GM21576 (cell line): Measurements from ENCODE around the gene ARFGEF3.
"Not testable (repeated sequence)": the region's sequence is repeated elsewhere in the genome, so short reads cannot be mapped to it uniquely, and the experiment has no call there.

Experiments
- ATAC-seq: cut with Tn5 transposase; IDR thresholded peaks from one replicate; pipeline ENCODE4 v1.9.1; 2021; ENCODE audit warnings: mild to moderate bottlenecking, moderate library complexity; ENCODE audit not compliant: unreplicated experiment

Gene ARFGEF3

DNA sequence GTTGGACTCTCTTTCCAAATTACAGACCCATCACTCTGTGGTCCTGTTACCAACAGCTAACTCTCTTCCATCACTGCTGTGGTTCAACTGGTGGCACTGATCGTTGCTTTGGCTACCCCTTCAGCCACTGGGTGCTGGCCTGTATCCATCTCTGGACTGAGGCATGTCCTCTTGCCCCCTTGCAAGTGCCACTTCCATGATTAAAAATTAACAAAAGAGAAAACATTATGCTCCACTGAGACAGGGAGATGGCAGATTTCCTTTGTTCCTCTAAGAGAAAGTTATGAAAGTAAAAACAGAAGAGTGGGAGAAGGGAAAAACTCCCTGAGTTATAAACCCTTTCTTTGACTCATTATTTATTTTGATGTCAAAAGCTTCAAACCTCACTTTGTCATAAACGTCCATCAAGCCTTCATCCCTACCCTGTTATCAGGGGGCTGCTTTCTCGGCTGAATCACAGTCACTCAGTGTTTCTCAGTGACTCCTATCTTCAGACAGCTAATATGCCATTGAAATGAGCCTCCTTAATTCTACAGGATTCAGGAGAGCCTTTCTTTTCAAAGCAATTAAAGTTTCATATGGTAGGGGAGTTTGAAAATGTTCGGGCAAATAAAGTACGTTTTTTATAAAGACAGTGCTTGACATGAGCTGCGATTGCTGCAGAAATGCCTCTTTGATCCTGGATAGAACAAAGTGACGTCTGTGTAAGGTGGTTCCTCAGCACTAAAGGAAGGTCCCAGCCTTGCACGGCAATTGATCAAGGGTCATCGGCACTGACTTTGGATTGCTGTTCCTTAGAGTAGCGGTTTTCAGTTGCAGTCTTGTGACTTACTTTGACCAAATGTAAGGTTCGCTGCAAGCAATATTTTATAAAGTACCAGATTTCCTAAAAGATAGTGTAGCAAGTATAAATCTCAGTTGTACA is 106.5 kb downstream of the ARFGEF3 start:
- no peak for ATAC-seq

DNA sequence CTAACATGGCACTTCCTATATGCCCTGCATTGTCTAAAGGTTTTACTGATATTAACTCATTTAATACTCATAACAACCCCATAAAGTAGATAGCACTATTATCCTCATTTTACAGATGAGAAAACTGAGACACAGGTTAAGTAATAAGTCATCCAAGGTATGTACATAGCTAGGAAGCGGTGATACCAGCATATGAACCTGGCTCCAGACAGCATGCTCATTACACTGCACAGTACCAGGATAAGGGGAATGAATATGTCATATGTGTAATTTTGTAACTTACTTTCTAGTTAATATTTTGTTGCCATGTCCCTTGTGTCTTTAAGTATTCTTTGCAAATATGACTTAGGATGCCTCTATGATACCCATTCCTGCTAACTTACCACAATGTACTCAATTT is 109.7 kb downstream of the ARFGEF3 start:
- ATAC-seq: no peak

DNA sequence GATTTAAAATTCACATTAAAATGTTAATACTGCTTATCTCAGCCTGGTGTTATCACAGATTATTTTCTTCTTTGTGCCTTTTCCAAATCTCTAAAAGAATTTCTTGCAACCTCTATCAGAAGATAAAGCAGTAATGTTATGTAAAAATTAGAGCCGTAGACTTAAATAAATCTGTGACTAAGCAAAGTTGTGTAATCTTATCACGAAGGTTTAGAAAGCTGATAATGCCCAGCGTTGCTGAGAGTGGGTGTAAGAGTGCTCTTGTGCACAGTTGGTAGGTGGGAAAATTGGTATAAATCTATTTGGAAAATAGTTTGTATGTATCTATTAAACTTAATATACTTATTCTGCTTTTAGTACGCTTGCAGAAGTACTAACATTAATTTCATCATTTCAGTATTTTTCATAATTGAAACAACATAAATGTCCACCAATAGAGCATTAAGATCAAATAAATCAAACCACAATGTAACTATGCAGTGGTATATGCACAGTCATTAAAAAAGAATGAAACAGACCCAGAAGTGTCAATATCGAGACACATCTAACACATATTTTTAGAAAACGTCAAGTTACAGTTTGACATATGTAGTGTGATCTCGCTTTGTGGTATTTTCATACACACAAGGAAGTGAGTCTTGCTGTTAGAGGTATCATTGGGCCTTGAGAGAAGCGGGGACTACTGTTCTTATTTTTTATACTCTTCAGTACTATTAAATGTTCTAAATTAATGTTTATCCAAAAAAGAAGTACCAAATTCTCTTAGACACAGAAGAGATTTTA is 111.0 kb downstream of the ARFGEF3 start:
- no peak for ATAC-seq

DNA sequence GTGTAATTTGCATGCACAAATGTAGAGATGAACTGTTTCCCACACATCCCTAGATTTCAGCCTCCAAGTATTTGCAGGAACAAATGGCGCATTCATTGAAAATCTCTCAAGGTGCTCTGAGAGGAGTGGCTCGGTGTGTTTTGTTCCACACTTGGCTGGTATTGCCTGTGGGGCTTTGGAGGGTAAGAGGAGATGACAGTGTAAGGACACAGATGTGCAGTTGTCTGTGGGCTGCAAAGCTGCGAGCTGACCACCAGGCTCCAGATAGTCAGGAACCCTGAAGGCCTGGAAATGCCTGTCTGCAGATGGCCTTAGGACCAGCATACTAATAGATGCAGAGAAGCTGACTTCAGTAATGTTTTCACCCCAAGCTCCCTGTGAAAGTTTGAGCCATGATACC is 114.2 kb downstream of the ARFGEF3 start:
- ATAC-seq: no peak

DNA sequence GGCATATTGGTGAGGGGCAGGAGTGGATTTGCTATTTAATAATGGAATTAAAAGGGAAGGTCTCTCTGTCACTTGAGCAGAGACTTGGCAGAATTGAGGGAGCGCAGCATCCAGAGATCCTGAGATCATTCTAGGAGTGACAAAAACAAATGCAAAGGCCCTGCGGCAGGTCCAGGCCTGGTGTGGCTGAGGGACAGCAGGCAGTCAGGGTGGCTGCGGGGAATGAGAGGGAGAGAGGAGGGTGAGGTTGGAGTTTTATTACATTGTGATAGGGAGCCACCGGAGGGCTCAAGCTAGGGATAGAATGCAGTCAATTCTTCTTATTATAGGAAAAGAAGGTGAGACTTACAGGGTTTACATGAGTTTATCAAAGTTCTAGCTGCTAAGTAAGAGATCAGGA is 116.1 kb downstream of the ARFGEF3 start:
- ATAC-seq: no peak

DNA sequence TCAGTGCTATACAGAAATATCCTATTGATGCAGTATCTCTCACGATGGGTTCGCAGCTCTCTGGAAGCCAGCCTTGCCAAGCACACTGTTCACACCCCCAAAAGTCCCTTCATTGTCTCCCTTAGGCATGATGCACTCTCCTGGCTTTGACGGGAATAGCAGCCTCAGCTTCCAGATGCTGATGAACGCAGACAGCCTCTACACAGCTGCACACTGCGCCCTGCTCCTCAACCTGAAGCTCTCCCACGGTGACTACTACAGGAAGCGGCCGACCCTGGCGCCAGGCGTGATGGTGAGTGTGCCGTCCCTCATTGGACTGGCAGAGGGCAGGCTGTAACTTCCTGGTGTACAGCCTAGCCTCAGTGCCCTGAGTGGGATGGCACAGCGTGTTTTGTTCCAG is 116.6 kb downstream of the ARFGEF3 start:
- no peak for ATAC-seq

DNA sequence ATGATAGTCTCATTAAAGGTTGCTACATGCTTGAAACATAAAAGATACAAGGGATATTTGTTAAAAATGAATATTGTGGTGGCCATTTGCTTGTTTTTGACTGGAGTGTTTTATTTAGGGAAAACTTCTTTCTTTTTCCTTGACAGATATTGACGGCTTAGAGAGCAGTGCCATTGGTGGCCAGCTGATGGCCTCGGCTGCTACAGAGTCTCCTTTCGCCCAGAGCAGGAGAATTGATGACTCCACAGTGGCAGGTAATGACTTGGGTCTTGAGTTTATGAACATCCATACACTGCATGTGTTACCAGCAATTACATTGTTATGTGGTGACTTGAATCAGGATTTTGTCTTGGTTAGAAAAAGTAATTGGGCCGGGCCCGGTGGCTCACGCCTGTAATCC is 124.1 kb downstream of the ARFGEF3 start:
- ATAC-seq: no peak

DNA sequence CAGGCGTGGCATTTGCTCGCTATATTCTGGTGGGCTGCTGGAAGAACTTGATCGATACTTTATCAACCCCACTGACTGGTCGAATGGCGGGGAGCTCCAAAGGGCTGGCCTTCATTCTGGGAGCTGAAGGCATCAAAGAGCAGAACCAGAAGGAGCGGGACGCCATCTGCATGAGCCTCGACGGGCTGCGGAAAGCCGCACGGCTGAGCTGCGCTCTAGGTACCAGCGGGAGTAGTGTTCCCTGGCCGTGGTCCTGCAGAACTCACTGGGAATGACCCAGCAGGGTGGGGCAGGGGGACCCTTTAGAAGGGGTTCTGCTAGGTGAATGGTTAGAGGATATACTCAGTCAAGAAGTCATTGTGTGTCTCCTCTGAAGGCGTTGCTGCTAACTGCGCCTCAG is 125.0 kb downstream of the ARFGEF3 start:
- no peak for ATAC-seq

DNA sequence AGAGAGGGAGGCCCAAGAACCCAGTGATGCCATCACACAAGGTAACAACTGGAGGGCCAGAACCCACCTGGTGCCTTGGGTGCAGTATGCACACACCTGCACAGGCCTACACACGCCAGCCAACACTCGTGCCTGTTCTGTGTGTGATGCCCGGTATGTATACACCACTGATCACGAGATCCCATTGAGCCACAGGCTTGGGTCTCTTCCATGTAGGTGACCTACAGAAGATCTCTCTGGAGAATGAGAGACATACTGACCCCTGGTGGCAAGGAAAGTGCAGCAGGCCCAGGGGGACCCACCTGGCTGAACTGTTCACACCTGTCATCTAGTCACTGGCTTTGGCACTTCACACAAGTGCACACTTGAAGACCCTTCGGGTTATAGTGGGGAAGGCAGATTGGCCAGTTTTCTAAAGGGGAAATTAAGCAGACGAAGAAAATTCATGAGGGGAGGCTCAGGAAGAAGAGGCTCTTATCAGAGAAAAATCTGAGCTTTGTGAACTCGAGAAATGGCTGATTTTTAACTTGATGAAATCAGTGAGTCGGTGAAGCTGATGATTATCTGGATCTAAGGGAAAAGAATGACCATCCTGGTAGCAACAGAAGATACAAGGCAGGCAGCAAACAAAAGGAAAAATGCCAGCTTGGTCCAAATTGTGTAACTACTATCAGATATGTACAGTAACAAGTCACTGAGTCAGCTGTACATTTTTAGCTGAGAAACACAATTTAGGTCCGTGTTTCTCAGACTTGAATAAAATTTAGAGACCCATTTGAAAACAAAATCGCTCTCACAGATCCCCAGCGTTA is 125.6 kb downstream of the ARFGEF3 start:
- ATAC-seq: no peak

DNA sequence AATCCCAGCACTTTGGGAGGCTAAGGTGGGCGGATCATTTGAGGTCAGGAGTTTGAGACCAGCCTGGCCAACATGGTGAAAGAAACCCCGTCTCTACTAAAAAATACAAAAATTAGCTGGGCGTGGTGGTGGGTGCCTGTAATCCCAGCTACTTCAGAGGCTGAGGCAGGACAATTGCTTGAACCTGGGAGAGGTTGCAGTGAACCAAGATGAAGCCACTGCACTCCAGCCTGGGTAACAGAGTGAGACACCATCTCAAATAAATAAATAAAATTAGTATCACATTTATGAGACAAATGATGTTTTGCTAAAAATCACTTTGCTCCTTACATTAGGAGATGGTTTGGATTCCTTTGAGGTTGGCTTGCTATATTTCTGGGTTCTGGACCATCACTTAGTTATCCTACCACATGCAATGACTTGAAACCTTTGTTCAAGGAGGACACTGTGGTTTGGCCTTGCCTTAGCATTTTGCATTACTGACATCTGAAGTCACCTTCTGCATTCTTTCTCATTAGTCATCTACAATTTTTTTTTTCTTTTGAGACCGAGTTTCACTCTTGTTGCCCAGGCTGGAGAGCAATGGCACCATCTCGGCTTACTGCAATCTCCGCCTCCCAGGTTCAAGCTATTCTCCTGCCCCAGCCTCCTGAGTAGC is 126.8 kb downstream of the ARFGEF3 start:
- not testable (repeated sequence) for ATAC-seq

DNA sequence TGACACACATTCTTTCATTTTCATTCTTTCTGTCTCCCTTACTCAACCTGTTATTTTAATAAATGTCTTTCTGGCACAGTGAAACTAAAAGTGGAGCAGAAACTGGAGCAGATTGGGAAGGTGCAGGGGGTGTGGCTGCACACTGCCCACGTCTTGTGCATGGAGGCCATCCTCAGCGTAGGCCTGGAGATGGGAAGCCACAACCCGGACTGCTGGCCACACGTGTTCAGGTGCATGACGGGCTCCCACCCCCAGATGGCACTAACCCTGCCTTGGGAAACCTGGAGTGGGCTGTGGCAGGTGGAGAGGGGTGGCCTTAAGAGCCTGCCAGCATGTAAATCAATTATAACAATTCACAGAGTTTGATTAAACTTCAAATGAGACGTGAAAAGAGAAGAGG is 128.0 kb downstream of the ARFGEF3 start:
- ATAC-seq: no peak

DNA sequence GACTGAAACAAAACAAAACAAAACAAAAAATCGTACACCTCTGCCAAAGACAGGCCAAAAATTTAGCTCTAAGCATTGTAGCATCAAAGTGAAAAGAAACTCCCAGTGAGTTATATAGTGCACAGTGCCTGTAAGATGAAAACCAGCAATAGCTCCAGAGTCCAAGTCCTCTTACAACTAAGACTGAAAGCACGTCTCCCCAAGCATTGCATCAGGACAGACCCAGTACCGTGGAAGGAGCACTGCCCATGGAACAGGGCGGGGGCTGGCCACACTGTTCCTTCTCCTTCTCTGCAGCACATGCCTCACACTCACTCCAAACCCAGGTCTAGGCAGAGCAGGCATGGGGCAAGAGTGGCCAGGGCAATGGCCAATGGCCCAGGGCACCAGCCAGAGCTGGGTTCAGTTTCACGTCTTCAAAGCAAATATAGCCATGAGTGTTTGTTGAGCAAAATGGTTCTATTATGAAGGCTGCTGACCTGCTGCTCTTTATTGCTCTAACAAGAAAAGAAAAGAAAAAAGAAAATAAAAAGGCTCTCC is 128.8 kb downstream of the ARFGEF3 start:
- ATAC-seq: no peak

DNA sequence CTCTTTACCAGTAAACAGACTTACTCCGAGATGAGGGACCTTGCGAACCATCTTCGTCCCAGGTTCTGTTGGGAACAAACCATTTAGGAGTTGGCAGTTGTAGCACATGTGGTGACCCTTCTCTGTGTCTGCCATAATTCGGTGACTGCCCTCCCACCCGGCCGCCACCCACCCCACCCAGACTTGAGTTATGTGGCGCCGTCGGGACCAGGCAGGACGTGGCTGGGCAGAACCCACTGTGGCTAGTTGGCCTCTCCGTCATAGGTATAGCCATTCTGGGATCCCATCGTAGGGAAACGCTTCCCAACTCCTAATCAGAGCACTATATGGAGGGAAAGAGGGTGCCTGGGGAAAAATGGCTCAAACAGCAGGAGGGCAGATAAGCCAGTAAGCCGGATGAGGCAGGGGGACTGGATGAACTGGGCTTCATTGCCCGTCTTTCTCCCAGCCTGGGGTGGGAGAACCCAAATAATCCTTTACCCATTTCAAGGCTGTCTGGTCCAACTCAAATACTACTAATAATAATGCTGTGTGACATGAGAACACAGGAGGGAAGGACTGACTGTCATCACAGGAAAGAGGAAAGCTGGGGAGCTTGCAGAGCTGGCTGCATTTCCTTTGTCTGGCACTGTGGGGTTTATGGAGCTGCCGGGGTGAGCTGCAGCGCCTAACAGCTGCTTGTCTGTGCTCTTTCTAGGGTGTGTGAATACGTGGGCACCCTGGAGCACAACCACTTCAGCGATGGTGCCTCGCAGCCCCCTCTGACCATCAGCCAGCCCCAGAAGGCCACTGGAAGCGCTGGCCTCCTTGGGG is 129.5 kb downstream of the ARFGEF3 start:
- no peak for ATAC-seq

DNA sequence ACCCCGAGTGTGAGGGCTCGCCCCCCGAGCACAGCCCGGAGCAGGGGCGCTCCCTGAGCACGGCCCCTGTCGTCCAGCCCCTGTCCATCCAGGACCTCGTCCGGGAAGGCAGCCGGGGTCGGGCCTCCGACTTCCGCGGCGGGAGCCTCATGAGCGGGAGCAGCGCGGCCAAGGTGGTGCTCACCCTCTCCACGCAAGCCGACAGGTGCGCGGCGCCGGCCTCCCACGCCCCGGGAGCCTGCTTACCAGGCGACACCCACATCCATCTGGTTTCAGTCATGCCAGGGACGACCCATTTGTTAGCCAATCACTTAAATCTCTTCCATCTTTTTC is 130.1 kb downstream of the ARFGEF3 start:
- ATAC-seq: no peak

DNA sequence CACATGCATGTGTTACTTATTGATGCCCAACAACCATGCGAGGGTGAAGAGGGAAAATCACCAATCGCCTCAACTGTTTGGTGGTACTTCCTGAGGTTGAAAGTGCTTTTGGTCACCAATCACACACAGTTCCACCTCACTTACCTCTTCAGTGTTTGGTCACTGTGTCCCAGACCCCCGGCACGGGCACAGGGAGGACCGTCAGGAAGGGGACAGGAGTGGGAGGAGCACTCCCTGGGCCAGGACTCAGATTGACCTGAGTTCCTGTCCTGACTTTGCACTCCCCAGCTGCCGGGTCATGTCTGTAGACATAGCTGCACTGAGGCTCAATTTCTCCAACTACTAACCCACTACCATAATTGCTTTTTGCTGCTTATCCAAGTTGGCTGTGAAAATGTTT is 130.7 kb downstream of the ARFGEF3 start:
- no peak for ATAC-seq

DNA sequence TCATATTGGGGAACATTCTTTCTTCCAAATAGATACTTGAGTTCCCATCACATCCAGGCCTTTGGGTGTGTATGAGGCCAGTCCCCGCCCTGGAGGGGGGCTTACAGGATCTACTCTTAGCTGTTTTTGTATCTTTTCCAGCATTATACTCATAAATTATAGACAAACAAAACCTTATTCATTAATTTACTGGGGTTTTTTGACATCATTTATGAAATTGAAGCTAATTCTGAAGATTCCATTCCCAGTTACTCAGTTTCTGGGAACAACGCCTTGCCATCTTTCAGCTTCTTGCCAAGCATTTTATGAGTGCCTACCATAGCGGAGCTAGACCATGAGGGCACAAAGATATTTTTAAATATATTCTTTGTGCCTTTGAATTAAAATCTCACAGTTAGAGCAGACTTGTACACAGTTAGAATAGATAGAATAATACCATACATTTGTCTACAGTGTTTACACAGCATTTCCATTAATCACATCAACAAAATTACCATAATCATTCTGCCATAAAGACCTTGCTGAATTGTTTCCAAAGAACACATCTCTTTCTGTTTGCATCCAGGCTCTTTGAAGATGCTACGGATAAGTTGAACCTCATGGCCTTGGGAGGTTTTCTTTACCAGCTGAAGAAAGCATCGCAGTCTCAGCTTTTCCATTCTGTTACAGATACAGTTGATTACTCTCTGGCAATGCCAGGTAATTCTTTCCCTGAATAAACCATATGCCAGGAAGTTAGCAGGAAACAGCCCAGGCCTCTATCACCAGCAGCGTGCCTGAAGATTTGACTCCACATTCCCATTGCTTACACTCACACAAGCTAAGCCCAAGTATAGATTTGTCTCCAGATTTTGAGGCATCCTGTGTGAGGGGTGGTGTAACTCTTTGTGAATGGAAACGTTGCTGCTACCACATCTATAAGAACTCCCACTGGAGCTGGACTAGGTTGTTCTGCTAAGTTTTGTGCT is 132.0 kb downstream of the ARFGEF3 start:
- no peak for ATAC-seq

DNA sequence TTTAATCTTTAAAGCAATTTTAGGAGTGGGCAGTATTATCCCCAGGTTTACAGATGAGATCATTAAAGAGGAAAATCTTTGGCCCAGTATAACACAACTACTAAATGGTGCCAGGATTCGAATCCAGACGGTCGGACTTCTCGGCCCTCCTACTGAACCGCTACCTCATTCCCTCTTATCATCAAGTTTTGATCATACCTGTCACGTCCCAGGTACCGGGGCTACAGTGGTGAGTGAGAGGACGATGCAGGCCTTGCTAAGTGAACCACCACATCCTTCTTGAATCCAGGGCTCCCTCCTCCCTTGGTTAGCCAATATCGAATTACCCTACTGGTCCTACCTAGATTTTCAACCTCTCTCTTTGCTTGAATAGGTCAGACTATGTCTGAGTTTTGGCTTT is 134.6 kb downstream of the ARFGEF3 start:
- no peak for ATAC-seq

DNA sequence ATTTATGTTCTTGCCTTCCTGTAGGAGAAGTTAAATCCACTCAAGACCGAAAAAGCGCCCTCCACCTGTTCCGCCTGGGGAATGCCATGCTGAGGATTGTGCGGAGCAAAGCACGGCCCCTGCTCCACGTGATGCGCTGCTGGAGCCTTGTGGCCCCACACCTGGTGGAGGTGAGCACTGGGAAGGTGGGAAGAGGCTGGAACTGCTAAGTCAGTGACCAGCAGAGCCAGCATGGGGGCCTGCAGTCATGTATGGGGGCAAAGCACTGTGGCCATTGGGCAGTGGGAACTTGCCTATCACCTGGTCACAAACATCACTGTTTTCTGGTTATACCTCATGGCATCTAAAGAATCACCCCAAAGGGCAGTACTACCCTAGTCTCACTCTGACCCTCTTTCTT is 135.0 kb downstream of the ARFGEF3 start:
- ATAC-seq: no peak
